GM19463 (cell line): ENCODE results near the gene KCNJ15.
"Not testable (repeated sequence)": the region's sequence is repeated elsewhere in the genome, so short reads cannot be mapped to it uniquely, and the experiment has no call there.

Experiments
- ATAC-seq: cut with Tn5 transposase; IDR thresholded peaks from one replicate; pipeline ENCODE4 v1.9.1; 2021; ENCODE audit warnings: mild to moderate bottlenecking, moderate library complexity; ENCODE audit not compliant: unreplicated experiment

KCNJ15 gene

GRCh38 chr21:38244407-38244787 is 12.4 kb upstream of the KCNJ15 start:
- ATAC-seq: no peak

- ATAC-seq: peak; percentile 84
These were observed 11.6 kb upstream of the KCNJ15 start for GRCh38 chr21:38244885-38245869.

GRCh38 chr21:38246511-38246910 is 10.3 kb upstream of the KCNJ15 start:
- no peak for ATAC-seq

GRCh38 chr21:38247054-38247453 is 9.7 kb upstream of the KCNJ15 start:
- not testable (repeated sequence) for ATAC-seq

GRCh38 chr21:38247738-38248510 is 8.9 kb upstream of the KCNJ15 start:
- ATAC-seq: no peak

GRCh38 chr21:38249256-38249655 is 7.5 kb upstream of the KCNJ15 start:
- peak; percentile 65 for ATAC-seq

GRCh38 chr21:38249696-38250278 is 7.0 kb upstream of the KCNJ15 start:
- ATAC-seq: peak; percentile 15

- ATAC-seq: no peak
These were observed 5.8 kb upstream of the KCNJ15 start for GRCh38 chr21:38250991-38251418.

- ATAC-seq: no peak
These were observed 1.8 kb upstream of the KCNJ15 start for GRCh38 chr21:38254970-38255369.

GRCh38 chr21:38255571-38256117 is 1.1 kb upstream of the KCNJ15 start:
- ATAC-seq: no peak

- no peak for ATAC-seq
These were observed 876 bp downstream of the KCNJ15 start for GRCh38 chr21:38257667-38258066.

GRCh38 chr21:38258521-38259485 is 2.0 kb downstream of the KCNJ15 start:
- no peak for ATAC-seq

GRCh38 chr21:38259665-38260064 is 2.9 kb downstream of the KCNJ15 start:
- no peak for ATAC-seq

GRCh38 chr21:38260426-38260825 is 3.6 kb downstream of the KCNJ15 start:
- no peak for ATAC-seq

- no peak for ATAC-seq
These were observed 5.1 kb downstream of the KCNJ15 start for GRCh38 chr21:38261851-38262250.

- ATAC-seq: no peak
These were observed 6.7 kb downstream of the KCNJ15 start for GRCh38 chr21:38263493-38263892.

GRCh38 chr21:38264571-38264970 is 7.8 kb downstream of the KCNJ15 start:
- ATAC-seq: no peak

GRCh38 chr21:38265166-38265565 is 8.4 kb downstream of the KCNJ15 start:
- ATAC-seq: no peak

GRCh38 chr21:38266732-38267131 is 9.9 kb downstream of the KCNJ15 start:
- ATAC-seq: no peak
